Measurements from ENCODE around the gene CWC22. TPM values are rescaled to one million over a fixed set of nuclear protein-coding genes. Genes with fewer than 3 reads are reported as not detected.

CWC22 gene
- polyA plus RNA-seq, 1 of the 3 experiments (the other 2 are of a cell fraction), result 2.7 TPM

DNA sequence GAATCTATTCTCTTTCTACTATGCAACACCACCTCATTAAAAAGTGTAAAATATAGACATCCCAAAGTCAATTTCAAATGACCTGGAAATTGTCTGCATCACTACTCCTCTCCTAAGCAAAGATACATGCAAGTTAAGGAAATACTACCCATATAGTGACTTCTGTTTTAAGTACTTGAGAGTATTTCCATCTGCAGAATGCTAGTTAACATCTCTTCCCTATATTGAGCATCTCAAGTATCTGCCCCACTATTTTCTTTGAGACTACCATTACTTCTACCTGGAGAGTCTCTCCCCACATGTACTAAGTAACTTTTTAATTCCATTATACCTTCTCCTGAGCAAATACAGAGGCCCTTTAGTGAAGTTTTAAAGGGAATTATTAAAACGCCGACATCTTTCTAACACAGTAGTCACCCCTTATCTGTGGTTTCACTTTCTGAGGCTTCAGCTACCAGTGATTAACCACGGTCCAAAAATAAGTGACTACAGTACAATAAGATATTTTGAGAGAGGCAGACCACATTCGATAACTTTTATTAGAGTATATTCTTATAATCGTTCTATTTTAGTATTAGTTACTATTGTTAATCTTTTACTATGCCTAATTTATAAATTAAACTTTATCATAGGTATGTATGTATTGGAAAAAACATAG, 21.8 kb downstream of the CWC22 start:
- TF ChIP-seq FOXJ3 (CRISPR knock-in tag; IDR thresholded peaks at IDR 0.05) (no peak), TCF12 (IDR thresholded peaks at IDR 0.05) (no peak), TAF1 (IDR thresholded peaks at IDR 0.05; ENCODE audit: borderline replicate concordance, low read depth, low read length) (no peak), FOXM1 (IDR thresholded peaks at IDR 0.05; ENCODE audit: low read depth) (no peak), SMC3 (IDR thresholded peaks at IDR 0.05; ENCODE audit: low read depth, low read length) (no peak), NFIC (IDR thresholded peaks at IDR 0.05; ENCODE audit: borderline replicate concordance) (no peak), ELF1 (IDR thresholded peaks at IDR 0.05) (no peak), CHD2 (IDR thresholded peaks at IDR 0.05; ENCODE audit: low read length, partially characterized antibody) (no peak), RXRA (IDR thresholded peaks at IDR 0.05; ENCODE audit: borderline replicate concordance, low read depth) (no peak), GABPA (IDR thresholded peaks at IDR 0.05; ENCODE audit: low read depth) (no peak), POLR2AphosphoS5 (IDR thresholded peaks at IDR 0.05; ENCODE audit: low read depth, low read length) (no peak), EP300 (IDR thresholded peaks at IDR 0.05; ENCODE audit: borderline replicate concordance in 1 of 2, low read depth in 1 of 2, low read length in 1 of 2) (no peak), MEF2A (IDR thresholded peaks at IDR 0.05; ENCODE audit: borderline replicate concordance, low read depth) (no peak), PBX3 (IDR thresholded peaks at IDR 0.05) (no peak), SIN3A (IDR thresholded peaks at IDR 0.05; ENCODE audit: borderline replicate concordance, low read depth, low read length) (no peak)
- TF ChIP-seq, protein P1, sequence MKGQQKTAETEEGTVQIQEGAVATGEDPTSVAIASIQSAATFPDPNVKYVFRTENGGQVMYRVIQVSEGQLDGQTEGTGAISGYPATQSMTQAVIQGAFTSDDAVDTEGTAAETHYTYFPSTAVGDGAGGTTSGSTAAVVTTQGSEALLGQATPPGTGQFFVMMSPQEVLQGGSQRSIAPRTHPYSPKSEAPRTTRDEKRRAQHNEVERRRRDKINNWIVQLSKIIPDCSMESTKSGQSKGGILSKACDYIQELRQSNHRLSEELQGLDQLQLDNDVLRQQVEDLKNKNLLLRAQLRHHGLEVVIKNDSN (IDR thresholded peaks at IDR 0.05; ENCODE audit: borderline replicate concordance, low read depth), result no peak
- TF ChIP-seq, protein P2, sequence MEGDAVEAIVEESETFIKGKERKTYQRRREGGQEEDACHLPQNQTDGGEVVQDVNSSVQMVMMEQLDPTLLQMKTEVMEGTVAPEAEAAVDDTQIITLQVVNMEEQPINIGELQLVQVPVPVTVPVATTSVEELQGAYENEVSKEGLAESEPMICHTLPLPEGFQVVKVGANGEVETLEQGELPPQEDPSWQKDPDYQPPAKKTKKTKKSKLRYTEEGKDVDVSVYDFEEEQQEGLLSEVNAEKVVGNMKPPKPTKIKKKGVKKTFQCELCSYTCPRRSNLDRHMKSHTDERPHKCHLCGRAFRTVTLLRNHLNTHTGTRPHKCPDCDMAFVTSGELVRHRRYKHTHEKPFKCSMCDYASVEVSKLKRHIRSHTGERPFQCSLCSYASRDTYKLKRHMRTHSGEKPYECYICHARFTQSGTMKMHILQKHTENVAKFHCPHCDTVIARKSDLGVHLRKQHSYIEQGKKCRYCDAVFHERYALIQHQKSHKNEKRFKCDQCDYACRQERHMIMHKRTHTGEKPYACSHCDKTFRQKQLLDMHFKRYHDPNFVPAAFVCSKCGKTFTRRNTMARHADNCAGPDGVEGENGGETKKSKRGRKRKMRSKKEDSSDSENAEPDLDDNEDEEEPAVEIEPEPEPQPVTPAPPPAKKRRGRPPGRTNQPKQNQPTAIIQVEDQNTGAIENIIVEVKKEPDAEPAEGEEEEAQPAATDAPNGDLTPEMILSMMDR (IDR thresholded peaks at IDR 0.05), result no peak
- H2AFZ ChIP-seq (ENCODE audit: low read depth), result no peak overlapping the region
- no peaks in the 10 kb centered on the region for H4K20me1 ChIP-seq (ENCODE audit: insufficient read depth)
- no peaks in the 10 kb centered on the region for H3K27me3 ChIP-seq (ENCODE audit: insufficient read depth)
- no peak overlapping the region for H3K9ac ChIP-seq
- 97% methylated on average over 5 of the region's 5 CpGs for WGBS (ENCODE audit: low lambda C conversion rate)
- H3K27ac ChIP-seq (ENCODE audit: low read depth in 2 of 2, low read length in 1 of 2), result no peak overlapping the region
- H3K36me3 ChIP-seq (replicated peaks in 1 of 2; ENCODE audit: control insufficient read depth in 1 of 2, insufficient read depth in 2 of 2, low read length in 1 of 2), result peaks cover 72 to 82% of the 10 kb centered on the region in 2 experiments
- peaks cover 5% of the 10 kb centered on the region for H3F3A ChIP-seq (replicated peaks; ENCODE audit: insufficient read depth)
- H3K4me1 ChIP-seq (ENCODE audit: control insufficient read depth in 1 of 2, insufficient read depth in 2 of 2, low read depth in 1 of 2, low read length in 1 of 2), result peaks cover 0 to 13% of the 10 kb centered on the region in 2 experiments; a peak in 3 of 4 replicates
- H3K79me2 ChIP-seq (ENCODE audit: insufficient read depth), result peaks cover 2% of the 10 kb centered on the region
- ChIA-PET CTCF (interaction anchor here (1.0 kb wide), 1 partner anchor 84 kb away, joined by 3 read pairs; no protein-coding TSS in a partner anchor), POLR2A (no interaction called here)
- no peaks in the 10 kb centered on the region for H3K9me2 ChIP-seq
- DNase-seq, result no peak
- H3K4me2 ChIP-seq, result no peak overlapping the region
- no peaks in the 10 kb centered on the region for H3K9me3 ChIP-seq
- no peak overlapping the region for H3K4me3 ChIP-seq (ENCODE audit: low read depth in 2 of 2, low read length in 1 of 2)
